Activated T-cell treated with anti-CD3 and anti-CD28 coated beads for 24 hours (primary cell): ENCODE measurements around the gene FRRS1.
"Not testable (repeated sequence)": the region's sequence is repeated elsewhere in the genome, so short reads cannot be mapped to it uniquely, and the experiment has no call there.

Experiments
- DNase-seq: peaks from one replicate; pipeline ENCODE4 v3.0.0-alpha.2; 2020; ENCODE audit warnings: low read depth

The FRRS1 gene

GRCh38 chr1:99764909-99765308 is 1.5 kb downstream of the FRRS1 start:
- DNase-seq: no peak

DNA sequence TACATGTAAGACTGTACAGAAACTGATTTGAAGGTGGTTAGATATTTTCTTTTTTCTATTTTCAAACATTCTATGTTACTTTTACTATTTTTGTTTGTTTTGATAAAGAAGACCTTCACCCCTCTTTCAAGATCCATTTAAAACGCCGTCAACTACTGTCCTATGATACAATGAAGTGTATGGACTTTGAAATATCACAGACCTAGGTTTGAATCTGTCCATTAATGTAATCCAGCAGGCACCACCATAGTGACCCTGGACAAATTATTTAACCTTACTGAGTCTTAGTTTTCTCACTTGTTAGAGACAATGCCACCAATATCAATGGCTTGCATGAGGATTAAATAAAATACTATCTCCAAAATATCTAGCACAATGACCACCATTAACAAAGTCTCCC is 2.0 kb downstream of the FRRS1 start:
- DNase-seq: no peak

GRCh38 chr1:99763956-99764355 is 2.5 kb downstream of the FRRS1 start:
- no peak for DNase-seq

DNA sequence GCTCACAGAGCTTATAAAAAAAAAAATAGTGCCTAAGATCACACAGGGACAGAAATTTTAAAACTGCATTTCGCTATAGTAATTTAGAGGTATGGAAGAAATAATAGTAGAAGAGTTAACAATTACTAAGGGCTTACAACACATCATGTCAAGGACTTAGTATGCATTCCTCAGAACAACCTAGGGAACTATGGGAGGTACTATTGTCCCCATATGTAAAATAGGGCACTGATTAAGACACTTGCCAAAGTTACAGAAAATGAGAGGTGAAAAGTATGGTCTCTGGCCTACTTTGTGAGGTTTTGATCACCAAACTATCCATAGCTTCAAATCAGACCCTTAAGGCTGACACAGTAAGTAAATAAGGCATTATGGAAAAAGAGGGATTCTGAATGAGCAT is 4.7 kb downstream of the FRRS1 start:
- no peak for DNase-seq

GRCh38 chr1:99759518-99760160 is 6.8 kb downstream of the FRRS1 start:
- no peak for DNase-seq

- DNase-seq: not testable (repeated sequence)
Observed at GRCh38 chr1:99758686-99759517, 7.5 kb downstream of the FRRS1 start.

DNA sequence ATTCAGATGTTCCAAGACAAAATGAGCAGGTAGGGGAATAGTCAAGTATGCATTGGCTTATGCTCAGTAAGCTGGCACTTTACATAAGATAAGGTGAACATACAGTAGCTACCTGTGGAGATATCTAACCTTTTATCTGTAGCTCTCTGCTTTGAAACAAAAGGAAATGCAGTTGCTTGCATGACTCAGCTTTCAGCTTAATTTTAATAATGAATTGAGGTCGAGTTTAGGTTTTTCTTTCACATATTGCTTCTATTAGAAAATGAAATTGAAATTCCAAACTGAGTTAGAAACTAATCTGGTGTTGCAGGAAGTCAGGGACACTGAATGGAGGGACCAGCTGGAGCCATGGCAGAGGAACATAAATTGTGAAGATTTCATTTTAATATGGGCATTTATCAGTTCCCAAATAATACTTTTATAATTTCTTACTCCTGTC is 8.3 kb downstream of the FRRS1 start:
- no peak for DNase-seq

GRCh38 chr1:99756598-99756997 is 9.8 kb downstream of the FRRS1 start:
- DNase-seq: no peak

- DNase-seq: no peak
Observed at GRCh38 chr1:99755664-99756063, 10.8 kb downstream of the FRRS1 start.

DNA sequence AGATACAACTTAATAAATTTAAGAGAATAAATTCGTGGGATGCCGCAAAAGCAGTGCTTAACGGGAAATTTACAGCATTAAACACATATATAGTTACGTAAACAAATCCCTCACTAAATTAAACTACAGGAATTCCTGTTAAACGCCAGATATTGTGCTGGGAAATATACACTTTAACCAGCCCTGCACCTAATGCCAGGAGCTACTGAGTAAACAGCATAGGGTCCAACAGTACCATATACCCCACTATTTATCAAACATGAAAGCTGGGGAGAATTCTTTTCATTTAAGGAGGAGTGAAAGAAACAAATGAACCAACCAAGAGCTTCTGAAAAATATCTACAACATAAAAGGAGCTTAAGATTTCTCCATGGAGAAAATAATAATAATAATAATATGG is 11.7 kb downstream of the FRRS1 start:
- no peak for DNase-seq

- DNase-seq: no peak
Observed at GRCh38 chr1:99754055-99754626, 12.3 kb downstream of the FRRS1 start.

DNA sequence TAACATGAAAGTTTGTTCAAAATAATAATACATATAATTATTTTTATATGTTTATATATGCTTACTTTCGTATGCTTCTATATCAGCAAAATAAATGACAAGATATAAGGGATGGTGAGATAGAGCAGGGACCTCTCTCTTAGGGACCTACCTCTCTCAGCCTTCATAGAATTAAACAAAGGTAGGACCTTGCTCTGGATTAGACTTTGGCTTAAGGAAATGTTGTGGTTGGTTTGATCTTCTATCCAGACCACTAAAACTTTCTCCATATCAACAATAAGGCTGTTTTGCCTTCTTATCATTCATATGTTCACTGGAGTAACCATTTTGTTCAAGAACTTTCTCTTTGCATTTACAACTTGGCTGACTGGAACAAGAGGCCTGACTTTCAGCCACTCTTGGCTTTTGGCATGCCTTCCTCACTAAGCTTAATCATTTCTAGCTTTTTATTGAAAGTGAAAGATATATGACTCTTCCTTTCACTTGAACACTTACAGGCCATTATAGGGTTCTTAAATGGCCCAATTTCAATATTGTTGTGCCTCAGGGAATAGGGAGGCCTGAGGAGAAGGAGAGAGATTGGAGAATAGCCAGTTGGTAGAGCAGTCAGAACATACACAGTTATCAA is 14.4 kb downstream of the FRRS1 start:
- DNase-seq: no peak

DNA sequence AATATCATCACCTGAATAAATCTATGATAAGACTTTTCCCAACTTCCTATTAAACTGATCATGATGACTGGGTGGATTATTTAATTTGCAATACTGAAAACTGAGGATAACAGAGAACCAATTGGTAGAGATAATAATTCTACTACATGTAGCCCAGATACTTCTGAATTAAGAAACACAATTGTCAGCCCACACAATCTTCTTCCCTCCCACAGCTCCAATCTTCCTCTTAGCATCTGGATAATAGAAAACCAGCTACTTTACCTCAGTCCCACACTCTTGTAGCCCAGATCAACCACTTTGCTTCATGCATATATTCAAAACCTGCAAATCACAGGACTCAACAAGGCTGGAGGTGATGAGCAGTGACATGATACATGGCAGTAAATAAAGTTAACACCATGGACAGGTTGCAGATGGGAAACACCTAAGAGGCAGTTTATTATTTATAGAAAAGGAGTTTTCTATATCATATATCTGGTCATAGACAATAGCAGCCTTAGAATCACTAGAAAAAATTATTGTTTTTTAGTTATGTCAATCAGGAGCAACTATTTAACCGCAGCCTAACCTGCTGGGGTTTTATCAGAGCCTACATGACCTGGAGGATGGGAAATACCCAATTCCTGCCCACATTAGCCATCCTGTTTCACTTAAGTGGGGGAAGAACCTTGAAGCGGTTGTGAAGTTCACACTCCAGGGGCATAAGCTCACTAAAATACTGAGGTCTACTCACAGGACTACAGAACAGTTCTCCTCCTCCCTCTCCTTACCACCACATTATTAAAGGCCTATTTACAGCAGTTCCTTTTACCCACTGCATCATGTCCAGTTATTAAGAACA is 16.7 kb downstream of the FRRS1 start:
- no peak for DNase-seq

- DNase-seq: no peak
Observed at GRCh38 chr1:99748419-99748818, 18.0 kb downstream of the FRRS1 start.

DNA sequence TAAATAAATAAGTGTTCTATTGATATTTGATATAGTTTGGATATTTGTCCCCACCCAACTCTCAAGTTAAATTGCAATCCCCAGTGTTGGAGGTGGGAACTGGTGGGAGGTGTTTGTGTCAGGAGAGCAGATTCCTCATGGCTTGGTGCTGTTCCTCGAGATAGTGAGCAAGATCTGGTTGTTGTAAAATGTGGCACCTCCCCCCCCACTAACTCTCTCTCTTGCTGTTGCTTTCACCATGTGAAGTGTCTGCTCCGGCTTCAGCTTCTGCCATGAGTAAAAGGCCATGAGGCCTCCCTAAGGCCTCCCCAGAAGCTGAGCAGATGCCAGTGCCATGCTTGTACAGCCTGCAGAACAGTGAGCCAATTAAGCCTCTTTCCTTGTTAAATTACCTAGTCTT is 20.8 kb downstream of the FRRS1 start:
- DNase-seq: no peak

GRCh38 chr1:99745061-99745460 is 21.4 kb downstream of the FRRS1 start:
- DNase-seq: no peak

- no peak for DNase-seq
Observed at GRCh38 chr1:99740141-99740540, 26.3 kb downstream of the FRRS1 start.

DNA sequence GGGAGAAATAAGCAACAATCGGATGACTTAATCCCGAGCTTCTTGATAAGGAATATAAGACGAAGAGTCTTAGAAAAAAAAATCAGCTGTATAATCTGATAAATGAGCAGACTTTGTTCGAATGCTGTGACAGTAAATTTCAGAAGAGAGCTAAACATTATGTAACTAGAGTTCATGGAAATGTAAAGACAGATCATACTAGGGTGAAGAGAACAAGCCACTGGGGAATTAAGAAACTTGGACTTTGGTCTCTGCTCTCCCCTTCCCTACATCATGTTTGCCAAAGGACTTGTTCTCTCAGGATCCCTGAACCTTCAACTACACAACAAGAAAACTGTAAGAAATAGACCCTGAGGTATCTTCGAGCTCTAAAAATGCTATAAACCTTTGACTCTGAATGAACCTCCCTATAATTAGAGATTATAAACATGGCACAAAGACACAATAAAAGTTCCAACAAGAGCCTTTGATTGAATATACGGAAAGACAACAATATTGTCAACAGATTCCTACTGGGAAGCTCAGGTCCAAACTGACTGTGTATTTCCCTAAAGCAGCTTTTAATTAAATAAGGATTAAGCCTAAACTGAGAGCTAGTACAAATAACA is 27.5 kb downstream of the FRRS1 start:
- DNase-seq: no peak

DNA sequence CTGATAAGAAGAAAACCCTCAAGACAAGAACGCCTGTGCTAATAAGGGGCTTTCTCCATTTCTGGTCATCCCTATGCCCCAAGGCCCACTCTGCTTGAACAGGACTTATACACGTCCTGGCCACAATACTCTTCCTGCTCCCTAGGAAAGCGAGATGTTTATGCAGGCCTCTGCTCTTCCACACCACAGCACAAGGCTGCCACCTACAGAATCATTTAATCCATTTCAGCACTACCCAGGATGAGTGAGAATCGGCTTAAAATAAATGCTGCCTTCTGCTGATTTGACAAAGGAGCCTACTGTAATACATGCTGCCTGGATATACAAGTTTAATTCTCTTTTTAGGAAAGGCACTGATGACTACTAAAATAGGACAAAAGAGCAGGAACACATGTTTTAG is 29.4 kb downstream of the FRRS1 start:
- DNase-seq: no peak

GRCh38 chr1:99735852-99736251 is 30.6 kb downstream of the FRRS1 start:
- DNase-seq: no peak

GRCh38 chr1:99731384-99731783 is 35.1 kb downstream of the FRRS1 start:
- DNase-seq: no peak
